WI38 (cell line): Measurements from ENCODE around the gene KCNH2.

Experiments
- H3K4me3 ChIP-seq: 2 replicates; pipeline ENCODE4 v1.5.1; 2011; ENCODE audit warnings: low read depth, mild to moderate bottlenecking, control low read depth, low read length
- TF ChIP-seq, protein P1 (sequence below): IDR thresholded peaks from 2 replicates; pipeline ENCODE4 v1.5.1; 2012; ENCODE audit warnings: low read depth, mild to moderate bottlenecking, control low read depth, low read length

Gene KCNH2

DNA sequence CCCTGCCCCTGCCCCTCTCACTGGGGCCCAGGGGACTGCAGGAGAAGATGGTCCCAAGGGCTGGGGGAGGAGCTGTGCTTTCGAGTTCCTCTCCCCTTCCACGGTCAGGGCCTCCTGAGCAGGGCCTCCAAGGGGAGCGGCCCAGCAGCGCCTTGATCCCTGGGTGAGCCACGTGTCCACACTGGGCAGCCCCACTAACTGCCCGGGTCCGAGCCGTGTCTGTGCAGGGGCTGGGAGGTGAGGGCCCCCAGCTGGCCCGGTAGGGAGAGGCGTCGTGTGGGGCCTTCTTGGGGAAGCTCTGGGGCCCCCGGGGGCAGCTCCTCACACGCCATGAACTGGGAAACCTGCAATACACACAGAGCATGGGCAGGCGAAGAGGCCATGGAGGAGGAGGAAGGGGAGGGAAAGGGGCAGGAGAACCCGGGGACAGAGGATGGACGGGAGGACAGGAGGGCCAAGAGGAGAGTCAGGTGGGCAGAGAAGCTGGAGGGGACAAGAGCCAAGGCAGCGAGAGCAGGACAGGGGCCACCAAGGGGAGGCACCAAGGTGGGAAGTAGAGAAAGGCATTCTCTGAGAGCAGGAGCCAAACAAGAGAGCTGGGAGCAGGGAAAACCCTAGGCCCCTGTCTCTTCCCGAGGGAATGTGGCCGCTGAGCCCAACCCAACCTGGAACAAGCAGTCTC, 32.8 kb downstream of the KCNH2 start:
- H3K4me3 ChIP-seq: no peak overlapping the region
- TF ChIP-seq, protein P1, sequence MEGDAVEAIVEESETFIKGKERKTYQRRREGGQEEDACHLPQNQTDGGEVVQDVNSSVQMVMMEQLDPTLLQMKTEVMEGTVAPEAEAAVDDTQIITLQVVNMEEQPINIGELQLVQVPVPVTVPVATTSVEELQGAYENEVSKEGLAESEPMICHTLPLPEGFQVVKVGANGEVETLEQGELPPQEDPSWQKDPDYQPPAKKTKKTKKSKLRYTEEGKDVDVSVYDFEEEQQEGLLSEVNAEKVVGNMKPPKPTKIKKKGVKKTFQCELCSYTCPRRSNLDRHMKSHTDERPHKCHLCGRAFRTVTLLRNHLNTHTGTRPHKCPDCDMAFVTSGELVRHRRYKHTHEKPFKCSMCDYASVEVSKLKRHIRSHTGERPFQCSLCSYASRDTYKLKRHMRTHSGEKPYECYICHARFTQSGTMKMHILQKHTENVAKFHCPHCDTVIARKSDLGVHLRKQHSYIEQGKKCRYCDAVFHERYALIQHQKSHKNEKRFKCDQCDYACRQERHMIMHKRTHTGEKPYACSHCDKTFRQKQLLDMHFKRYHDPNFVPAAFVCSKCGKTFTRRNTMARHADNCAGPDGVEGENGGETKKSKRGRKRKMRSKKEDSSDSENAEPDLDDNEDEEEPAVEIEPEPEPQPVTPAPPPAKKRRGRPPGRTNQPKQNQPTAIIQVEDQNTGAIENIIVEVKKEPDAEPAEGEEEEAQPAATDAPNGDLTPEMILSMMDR: no peak

DNA sequence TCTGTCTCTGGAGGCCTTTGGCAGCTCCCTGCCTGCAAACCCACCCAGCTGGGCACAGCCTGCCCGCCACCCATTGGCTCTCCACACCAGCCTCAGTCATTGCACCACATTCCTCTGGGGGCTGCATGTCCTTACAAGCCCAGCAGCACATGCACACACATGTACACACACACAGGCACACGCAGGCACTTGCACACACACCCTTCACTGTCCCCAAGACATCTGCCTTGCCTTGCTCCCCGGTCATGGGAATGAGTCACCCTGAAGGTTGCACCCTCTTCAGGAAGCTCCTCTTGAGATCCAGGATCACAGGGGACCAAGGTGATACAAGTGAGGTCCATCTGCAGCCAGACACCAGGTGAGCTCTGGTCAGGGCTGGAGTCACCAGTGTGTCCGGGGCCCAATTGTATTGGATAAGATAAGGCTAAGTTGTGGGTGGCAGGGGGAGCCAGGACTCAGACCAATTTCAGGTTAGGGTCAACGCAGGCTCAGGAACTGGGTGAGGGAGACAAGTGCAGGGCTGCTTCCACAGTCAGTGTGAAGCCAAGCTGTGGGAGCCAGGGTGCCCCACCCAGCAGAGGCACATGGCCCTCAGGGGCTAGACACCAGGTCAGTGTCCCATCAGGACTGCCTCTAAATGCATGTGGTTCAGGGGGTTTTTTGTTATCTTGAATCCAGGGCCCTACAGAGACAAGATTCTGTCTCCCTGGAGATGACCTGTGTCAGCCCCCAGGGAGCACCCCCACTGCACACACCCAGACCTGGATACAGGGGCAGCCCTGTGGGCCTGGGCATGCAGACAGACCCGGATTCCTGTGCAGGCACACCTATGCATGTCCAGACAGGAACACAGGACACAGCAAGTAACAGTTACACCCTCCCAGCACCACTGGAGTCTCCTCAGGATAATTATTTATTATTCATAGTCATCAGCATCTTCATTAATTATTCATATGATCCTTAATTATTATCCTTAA, 33.8 kb downstream of the KCNH2 start:
- H3K4me3 ChIP-seq: no peak overlapping the region
- TF ChIP-seq, protein P1: no peak

DNA sequence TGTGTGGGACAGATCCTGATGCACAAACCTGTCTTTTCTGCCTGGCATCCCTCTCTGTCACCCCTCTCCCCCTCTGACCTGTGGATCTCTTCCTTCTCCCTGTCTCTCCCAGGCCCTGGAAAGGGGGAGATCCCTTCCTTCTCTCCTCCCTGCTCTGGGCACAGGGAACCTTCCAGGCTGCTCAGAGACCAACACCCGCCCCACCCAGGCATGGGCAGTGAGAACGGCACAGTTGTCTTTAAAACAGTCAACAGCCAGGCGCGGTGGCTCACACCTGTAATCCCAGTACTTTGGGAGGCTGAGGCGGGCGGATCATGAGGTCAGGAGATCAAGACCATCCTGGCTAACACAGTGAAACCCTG, 34.7 kb downstream of the KCNH2 start:
- TF ChIP-seq, protein P1: no peak
- H3K4me3 ChIP-seq: no peak overlapping the region

DNA sequence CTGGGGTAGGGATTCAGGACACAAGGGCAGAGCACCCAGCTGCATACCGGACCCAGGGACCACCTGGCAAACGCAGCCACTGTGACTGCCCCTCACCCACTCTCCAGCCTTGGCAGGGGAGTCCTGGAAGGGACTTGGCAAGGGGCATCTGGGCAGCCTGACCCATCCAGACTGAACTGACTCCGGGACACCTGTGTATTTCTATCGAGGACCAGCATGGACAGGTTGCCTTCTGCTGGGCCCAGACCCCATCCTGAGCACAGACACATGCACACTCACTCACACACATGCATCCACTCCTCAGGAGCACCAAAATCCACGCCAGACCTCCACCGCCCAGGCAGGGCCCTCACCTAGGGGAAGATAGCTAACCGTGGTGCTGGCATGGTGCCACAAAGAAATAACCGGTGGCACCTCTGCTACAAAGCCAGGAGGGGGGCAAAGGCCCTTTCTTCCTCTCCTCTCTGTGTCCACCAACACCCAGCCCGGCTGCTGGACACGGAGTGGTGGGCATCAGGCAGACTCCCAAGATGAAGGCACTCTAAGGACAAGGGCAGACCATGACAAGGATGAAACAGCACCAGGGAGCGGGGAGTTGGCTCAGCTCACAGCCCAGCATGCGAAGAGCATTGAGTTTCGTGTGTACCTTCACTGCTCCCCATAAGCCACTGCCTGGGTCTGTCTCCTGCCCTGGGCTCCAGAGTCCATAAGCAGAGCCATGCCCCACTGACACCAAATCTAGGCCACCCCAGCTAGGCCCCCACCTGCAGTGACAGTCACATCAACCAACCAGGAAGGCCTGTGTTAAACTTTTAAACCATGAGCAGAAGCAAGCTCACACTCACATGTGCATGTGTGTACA, 35.3 kb downstream of the KCNH2 start:
- H3K4me3 ChIP-seq: no peak overlapping the region
- TF ChIP-seq, protein P1: no peak

DNA sequence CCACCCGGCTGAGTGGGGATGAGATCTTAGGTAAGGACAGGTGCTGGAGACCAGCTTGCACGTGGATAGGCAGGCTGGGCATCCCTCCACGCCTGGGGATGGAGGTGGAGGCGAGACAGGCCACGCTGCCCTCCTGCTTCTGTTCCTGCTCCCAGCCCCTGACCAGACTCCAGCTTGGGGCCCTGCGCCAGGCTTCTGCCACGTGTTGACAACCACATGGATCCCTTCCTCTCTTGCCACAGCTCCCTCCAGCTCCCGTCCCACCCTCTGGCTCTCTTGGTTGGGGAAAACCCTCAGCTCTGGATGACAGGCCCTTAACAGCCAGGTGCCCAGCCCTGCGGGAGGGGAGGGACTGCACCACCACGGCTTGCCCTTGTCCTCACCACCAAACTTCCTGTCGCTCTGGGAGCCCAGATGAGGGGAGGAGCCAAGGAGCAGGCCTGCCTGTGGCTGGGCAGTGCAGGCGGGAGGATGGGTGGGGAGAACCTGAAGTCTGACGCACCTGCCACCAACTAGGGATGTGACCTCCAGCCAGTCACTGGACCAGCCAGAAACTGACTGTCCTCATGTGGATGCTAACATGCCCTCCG, 36.0 kb downstream of the KCNH2 start:
- TF ChIP-seq, protein P1: no peak
- no peak overlapping the region for H3K4me3 ChIP-seq

DNA sequence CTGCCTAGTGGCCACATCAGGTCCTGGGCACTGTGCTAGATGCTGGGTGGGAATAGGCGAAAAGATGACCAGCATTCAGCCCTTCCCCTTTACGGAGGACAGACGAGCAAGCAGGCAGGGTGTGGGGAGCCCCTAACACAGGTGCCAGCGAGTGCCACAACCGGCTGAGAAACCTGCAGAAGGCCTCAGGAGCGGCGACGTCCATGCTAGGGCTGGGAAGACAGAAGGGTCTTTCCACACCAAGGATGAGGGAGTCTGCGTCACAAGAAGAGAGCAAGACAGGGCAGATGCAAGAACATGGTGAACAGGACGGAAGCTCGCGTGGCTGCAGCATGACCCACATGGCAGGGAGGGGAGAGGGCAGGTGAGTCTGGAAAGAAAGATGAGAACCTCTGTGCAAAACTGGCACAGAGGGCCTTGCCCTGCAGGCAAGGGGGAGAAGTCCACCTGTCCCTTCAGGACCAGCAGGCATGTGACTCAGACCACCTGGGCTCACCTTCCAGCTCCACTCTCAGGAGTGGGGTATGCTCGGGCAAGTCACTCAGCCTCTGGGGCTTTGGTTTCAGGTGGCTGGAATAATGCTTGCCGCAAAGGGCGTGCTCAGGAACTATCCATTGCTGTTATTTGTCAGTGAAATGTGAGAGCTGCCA, 36.6 kb downstream of the KCNH2 start:
- no peak overlapping the region for H3K4me3 ChIP-seq
- TF ChIP-seq, protein P1: no peak
